Measurements from ENCODE around the gene COMT. TPM values are rescaled to one million over a fixed set of nuclear protein-coding genes. Genes with fewer than 3 reads are reported as not detected.

COMT gene
- total and polyA plus RNA-seq, 2 donors from 2014 or later: 118 to 244 TPM

- no peaks in the 10 kb centered on the region for H3K27me3 ChIP-seq (ENCODE audit: control insufficient read depth, insufficient read depth, low read length)
- no peak overlapping the region for H3K9ac ChIP-seq (ENCODE audit: low read length in 3 of 3)
- no peak overlapping the region for H3K4me3 ChIP-seq (ENCODE audit: low read length in 3 of 3)
- no peak for FAIRE-seq
- peak; percentile 80 to 90 (median 87) for DNase-seq
- peak; percentile 88 for TF ChIP-seq CTCF (IDR thresholded peaks at IDR 0.05; ENCODE audit: borderline replicate concordance, extremely low read depth, insufficient read depth)
- intact Hi-C loops (cut with DNase I): loop anchor here (5.0 kb wide), 1 partner anchor 177 kb away; no protein-coding TSS in a partner anchor
- peaks cover 0 to 1% (median 0%) of the 10 kb centered on the region in 3 donors for H3K9me3 ChIP-seq (ENCODE audit: control insufficient read depth in 2 of 3, insufficient read depth in 1 of 3, low read length in 3 of 3)
- peaks cover 5 to 11% (median 6%) of the 10 kb centered on the region in 3 donors for H3K36me3 ChIP-seq (ENCODE audit: control insufficient read depth in 2 of 3, insufficient read depth in 3 of 3, low read length in 3 of 3)
- no peak overlapping the region for H3K27ac ChIP-seq (ENCODE audit: low read depth in 2 of 2, low read length in 2 of 2)
- H3K4me1 ChIP-seq (ENCODE audit: control insufficient read depth in 2 of 3, insufficient read depth in 2 of 3, low read depth in 1 of 3, low read length in 3 of 3): no peaks in the 10 kb centered on the region
Observed at GRCh38 chr22:19909350-19910179, 32.0 kb upstream of the COMT start.

GRCh38 chr22:19910180-19910744 lies 31.3 kb upstream of the COMT start:
- DNase-seq: no peak
- H3K27ac ChIP-seq (ENCODE audit: low read depth in 2 of 2, low read length in 2 of 2): no peak overlapping the region
- intact Hi-C loops (cut with DNase I): loop anchor here (5.0 kb wide), 1 partner anchor 178 kb away; no protein-coding TSS in a partner anchor
- no peak for TF ChIP-seq CTCF (IDR thresholded peaks at IDR 0.05; ENCODE audit: borderline replicate concordance, extremely low read depth, insufficient read depth)
- H3K4me1 ChIP-seq (ENCODE audit: control insufficient read depth in 2 of 3, insufficient read depth in 2 of 3, low read depth in 1 of 3, low read length in 3 of 3): no peaks in the 10 kb centered on the region
- H3K27me3 ChIP-seq (ENCODE audit: control insufficient read depth, insufficient read depth, low read length): no peaks in the 10 kb centered on the region
- no peak overlapping the region for H3K9ac ChIP-seq (ENCODE audit: low read length in 3 of 3)
- no peak overlapping the region for H3K4me3 ChIP-seq (ENCODE audit: low read length in 3 of 3)
- H3K9me3 ChIP-seq (ENCODE audit: control insufficient read depth in 2 of 3, insufficient read depth in 1 of 3, low read length in 3 of 3): peaks cover 0 to 1% (median 0%) of the 10 kb centered on the region in 3 donors
- no peak for FAIRE-seq
- H3K36me3 ChIP-seq (ENCODE audit: control insufficient read depth in 2 of 3, insufficient read depth in 3 of 3, low read length in 3 of 3): peaks cover 5 to 15% (median 13%) of the 10 kb centered on the region in 3 donors

- intact Hi-C loops (cut with DNase I): loop anchor here (5.0 kb wide), 1 partner anchor 179 kb away; no protein-coding TSS in a partner anchor
- TF ChIP-seq CTCF (IDR thresholded peaks at IDR 0.05; ENCODE audit: borderline replicate concordance, extremely low read depth, insufficient read depth): no peak
- no peak for FAIRE-seq
- Histone ChIP-seq H3K4me1 (ENCODE audit: control insufficient read depth in 2 of 3, insufficient read depth in 2 of 3, low read depth in 1 of 3, low read length in 3 of 3) (no peaks in the 10 kb centered on the region), H3K9ac (ENCODE audit: low read length in 3 of 3) (no peak overlapping the region), H3K27ac (ENCODE audit: low read depth in 2 of 2, low read length in 2 of 2) (no peak overlapping the region), H3K27me3 (ENCODE audit: control insufficient read depth, insufficient read depth, low read length) (no peaks in the 10 kb centered on the region), H3K4me3 (ENCODE audit: low read length in 3 of 3) (no peak overlapping the region), H3K9me3 (ENCODE audit: control insufficient read depth in 2 of 3, insufficient read depth in 1 of 3, low read length in 3 of 3) (peaks cover 0 to 1% (median 0%) of the 10 kb centered on the region in 3 donors), H3K36me3 (ENCODE audit: control insufficient read depth in 2 of 3, insufficient read depth in 3 of 3, low read length in 3 of 3) (peaks cover 5 to 22% (median 22%) of the 10 kb centered on the region in 3 donors)
- no peak for DNase-seq
Observed at GRCh38 chr22:19911540-19912270, 29.9 kb upstream of the COMT start.
